ENCODE measurements around the gene FBXL16. TPM values are rescaled to one million over a fixed set of nuclear protein-coding genes. Genes with fewer than 3 reads are reported as not detected.

Gene FBXL16
- total and polyA plus RNA-seq, 11 donors: 0.03 to 1.00 (median 0.59) TPM; not detected in 6

- H3K36me3 ChIP-seq: peaks cover 0 to 40% (median 38%) of the 10 kb centered on the region in 9 donors
- 1% methylated on average over 53 to 78 of the region's 78 CpGs for WGBS, 4 donors
- TF ChIP-seq POLR2A (IDR thresholded peaks at IDR 0.05): peak; percentile 45 to 84
- peak; percentile 71 to 98 (median 92) for TF ChIP-seq CTCF (IDR thresholded peaks at IDR 0.05)
Measured at GRCh38 chr16:667780-668518, 37.7 kb downstream of the FBXL16 start, which contains the start of gene RHOT2. RHOT2 (plus strand) TSS chr16:668132; CDS start chr16:668200, 68 bp downstream.

GRCh38 chr16:667113-667779 is 38.4 kb downstream of the FBXL16 start:
- peaks cover 0 to 33% (median 31%) of the 10 kb centered on the region in 9 donors for H3K36me3 ChIP-seq
- no peak for DNase-seq
- no peak for TF ChIP-seq CTCF (IDR thresholded peaks at IDR 0.05)
- TF ChIP-seq POLR2A (IDR thresholded peaks at IDR 0.05): no peak
- H3K4me1 ChIP-seq: peaks cover 6 to 22% (median 17%) of the 10 kb centered on the region in 12 donors
- no peak for ATAC-seq
- no peaks in the 10 kb centered on the region for H3K9me3 ChIP-seq
- intact Hi-C loops (cut with DNase I): loop anchor here in 2 of 10 donors (10.0 kb wide), 2 partner anchors 242 to 272 kb away; partner anchors contain the start of genes NME4 (in 2 of the 2) and RAB11FIP3 (in 1 of the 2)
- peak overlapping the region in 10 of 12 donors; percentile 67 to 100 (median 94) for H3K4me3 ChIP-seq
- no peaks in the 10 kb centered on the region for H3K27me3 ChIP-seq
- peak overlapping the region in 11 of 12 donors; percentile 66 to 99 (median 94) for H3K27ac ChIP-seq
- 78 to 88% (median 86%) methylated on average over 14 to 22 of the region's 22 CpGs for WGBS, 4 donors

More at GRCh38 chr16:667780-668518, 37.7 kb downstream of the FBXL16 start, which contains the start of gene RHOT2:
- ATAC-seq (peak; percentile 74 to 93 (median 90)), DNase-seq (peak; percentile 95 to 97 (median 95))
- Histone ChIP-seq H3K4me3 (peak within 1 kb of the TSS; percentile 67 to 100 (median 98)), H3K27ac (peak within 1 kb of the TSS; percentile 49 to 99 (median 94)), H3K4me1 (peaks cover 6 to 22% (median 17%) of the 10 kb centered on the region in 12 donors), H3K9me3 (no peaks in the 10 kb centered on the region), H3K27me3 (no peaks in the 10 kb centered on the region)
- intact Hi-C loops (cut with DNase I): loop anchor here in 2 of 10 donors (10.0 kb wide), 2 partner anchors 243 to 273 kb away; partner anchors contain the start of genes NME4 (in 2 of the 2) and RAB11FIP3 (in 1 of the 2)

GRCh38 chr16:666572-666971 is 39.0 kb downstream of the FBXL16 start:
- intact Hi-C loops (cut with DNase I): loop anchor here in 2 of 10 donors (10.0 kb wide), 2 partner anchors 242 to 272 kb away; partner anchors contain the start of genes NME4 (in 2 of the 2) and RAB11FIP3 (in 1 of the 2)
- Histone ChIP-seq H3K27ac (no peak overlapping the region), H3K4me3 (no peak overlapping the region), H3K27me3 (no peaks in the 10 kb centered on the region), H3K4me1 (peaks cover 6 to 22% (median 18%) of the 10 kb centered on the region in 12 donors), H3K9me3 (no peaks in the 10 kb centered on the region), H3K36me3 (peaks cover 0 to 26% (median 24%) of the 10 kb centered on the region in 9 donors)
- TF ChIP-seq CTCF (IDR thresholded peaks at IDR 0.05) (no peak), POLR2A (IDR thresholded peaks at IDR 0.05) (no peak)
- ATAC-seq (no peak), DNase-seq (no peak)
- 87 to 93% (median 90%) methylated on average over 3 to 13 of the region's 13 CpGs for WGBS, 4 donors
